Large intestine (tissue), 3 donors: Measurements from ENCODE around the gene MEGF6. TPM values are rescaled to one million over a fixed set of nuclear protein-coding genes. Genes with fewer than 3 reads are reported as not detected.
A peak's percentile ranks its signal among the peaks of the same experiment; 100 is the strongest.

ENCODE experiments used
- DNase-seq, 2 donors: peaks; one replicate each; pipeline versions ENCODE4 v3.0.0 to v3.0.0-alpha.2; 2013
- H3K27ac ChIP-seq: one replicate; pipeline ENCODE4 v1.5.1; 2013; ENCODE audit warnings: low read length
- H3K27me3 ChIP-seq: 2 replicates; pipeline ENCODE4 v1.6.1; 2013; ENCODE audit warnings: low read length; ENCODE audit not compliant: control insufficient read depth, insufficient read depth
- H3K36me3 ChIP-seq: 2 replicates; pipeline ENCODE4 v1.6.1; 2013; ENCODE audit warnings: low read length; ENCODE audit not compliant: control insufficient read depth, insufficient read depth
- H3K4me1 ChIP-seq: one replicate; pipeline ENCODE4 v1.6.1; 2013; ENCODE audit warnings: low read length; ENCODE audit not compliant: control insufficient read depth, insufficient read depth
- H3K4me3 ChIP-seq: one replicate; pipeline ENCODE4 v1.5.1; 2013; ENCODE audit warnings: low read length
- H3K9me3 ChIP-seq: one replicate; pipeline ENCODE4 v1.6.1; 2013; ENCODE audit warnings: mild to moderate bottlenecking, low read depth, low read length, moderate library complexity; ENCODE audit not compliant: control insufficient read depth
- WGBS: methylation state at CpG from one replicate; pipeline ENCODE4 v1.1.5; 2013; ENCODE audit warnings: low lambda C conversion rate; ENCODE audit not compliant: insufficient coverage; 5-methylcytosine and 5-hydroxymethylcytosine counted together
- polyA plus RNA-seq: library from polyadenylated mRNA; unstranded; fragments of 120-200 nt; gene quantifications from one replicate; pipeline ENCODE4 v1.2.1, GENCODE V29; 2013

MEGF6 gene
- polyA plus RNA-seq, 1 donor = 13.8 TPM

- peak overlapping the region; percentile 67 for H3K4me3 ChIP-seq
- DNase-seq = peak in 1 of 2 donors; percentile 32
- H3K27me3 ChIP-seq = peaks cover 4% of the 10 kb centered on the region
- no CpG with 5 or more reads among the region's 18 CpGs for WGBS
- H3K9me3 ChIP-seq = no peaks in the 10 kb centered on the region
- H3K4me1 ChIP-seq = peaks cover 71% of the 10 kb centered on the region
- H3K27ac ChIP-seq = peak overlapping the region; percentile 99
- no peaks in the 10 kb centered on the region for H3K36me3 ChIP-seq
These were observed 155.4 kb downstream of the MEGF6 start for GRCh38 chr1:3455670-3456448.

GRCh38 chr1:3454811-3455618 is 156.3 kb downstream of the MEGF6 start:
- Histone ChIP-seq H3K4me3 (peak overlapping the region; percentile 67), H3K4me1 (peaks cover 62% of the 10 kb centered on the region), H3K27ac (peak overlapping the region; percentile 99), H3K9me3 (no peaks in the 10 kb centered on the region), H3K36me3 (no peaks in the 10 kb centered on the region), H3K27me3 (peaks cover 4% of the 10 kb centered on the region)
- DNase-seq = peak; percentile 70 to 86
- no CpG with 5 or more reads among the region's 46 CpGs for WGBS

- H3K27ac ChIP-seq = peak within 1 kb of the TSS; percentile 99
- peak within 1 kb of the TSS; percentile 67 for H3K4me3 ChIP-seq
- H3K36me3 ChIP-seq = no peaks in the 10 kb centered on the region
- H3K9me3 ChIP-seq = no peaks in the 10 kb centered on the region
- peak; percentile 85 to 92 for DNase-seq
- H3K4me1 ChIP-seq = peaks cover 54% of the 10 kb centered on the region
- WGBS = no CpG with 5 or more reads among the region's 84 CpGs
- peaks cover 4% of the 10 kb centered on the region for H3K27me3 ChIP-seq
These were observed 157.2 kb downstream of the MEGF6 start, which contains the start of gene ARHGEF16 for GRCh38 chr1:3453891-3454810. TSS of gene ARHGEF16 (plus strand) at chr1:3454665. CDS start at chr1:3463085, 8,420 bp downstream.

- H3K4me3 ChIP-seq = no peak overlapping the region
- peaks cover 45% of the 10 kb centered on the region for H3K4me1 ChIP-seq
- no CpG with 5 or more reads among the region's 18 CpGs for WGBS
- DNase-seq = peak; percentile 75 to 83
- peak overlapping the region; percentile 92 for H3K27ac ChIP-seq
- H3K9me3 ChIP-seq = no peaks in the 10 kb centered on the region
- peaks cover 4% of the 10 kb centered on the region for H3K27me3 ChIP-seq
- H3K36me3 ChIP-seq = no peaks in the 10 kb centered on the region
These were observed 158.0 kb downstream of the MEGF6 start for GRCh38 chr1:3453203-3453761.

- Histone ChIP-seq H3K4me3 (no peak overlapping the region), H3K27me3 (peaks cover 4% of the 10 kb centered on the region), H3K27ac (no peak overlapping the region), H3K36me3 (no peaks in the 10 kb centered on the region), H3K4me1 (peaks cover 40% of the 10 kb centered on the region), H3K9me3 (no peaks in the 10 kb centered on the region)
- WGBS = no CpG with 5 or more reads among the region's 5 CpGs
- no peak for DNase-seq
These were observed 158.5 kb downstream of the MEGF6 start for GRCh38 chr1:3452866-3453175.

- Histone ChIP-seq H3K36me3 (no peaks in the 10 kb centered on the region), H3K27me3 (peaks cover 4% of the 10 kb centered on the region), H3K9me3 (no peaks in the 10 kb centered on the region), H3K4me3 (no peak overlapping the region), H3K27ac (no peak overlapping the region), H3K4me1 (peaks cover 35% of the 10 kb centered on the region)
- DNase-seq = no peak
- no CpG with 5 or more reads among the region's 23 CpGs for whole genome bisulfite sequencing
These were observed 159.1 kb downstream of the MEGF6 start for GRCh38 chr1:3451994-3452865.

GRCh38 chr1:3450983-3451382 is 160.3 kb downstream of the MEGF6 start:
- DNase-seq = no peak
- no CpG with 5 or more reads among the region's 12 CpGs for WGBS
- Histone ChIP-seq H3K27me3 (peaks cover 4% of the 10 kb centered on the region), H3K9me3 (no peaks in the 10 kb centered on the region), H3K4me1 (peaks cover 22% of the 10 kb centered on the region), H3K27ac (no peak overlapping the region), H3K4me3 (no peak overlapping the region), H3K36me3 (no peaks in the 10 kb centered on the region)

- Histone ChIP-seq H3K36me3 (no peaks in the 10 kb centered on the region), H3K27ac (no peak overlapping the region), H3K4me3 (no peak overlapping the region), H3K4me1 (peaks cover 16% of the 10 kb centered on the region), H3K9me3 (no peaks in the 10 kb centered on the region), H3K27me3 (peaks cover 4% of the 10 kb centered on the region)
- 100% methylated on average over 3 of the region's 9 CpGs for WGBS
- no peak for DNase-seq
These were observed 161.0 kb downstream of the MEGF6 start for GRCh38 chr1:3450202-3450863.

GRCh38 chr1:3444736-3445135 is 166.6 kb downstream of the MEGF6 start:
- no CpG with 5 or more reads among the region's 10 CpGs for WGBS
- DNase-seq = no peak
- Histone ChIP-seq H3K36me3 (no peaks in the 10 kb centered on the region), H3K9me3 (no peaks in the 10 kb centered on the region), H3K27me3 (peaks cover 8% of the 10 kb centered on the region), H3K4me1 (no peaks in the 10 kb centered on the region), H3K27ac (no peak overlapping the region), H3K4me3 (no peak overlapping the region)
